ENCODE measurements around the gene PKP4.

- TF ChIP-seq CTCF (IDR thresholded peaks at IDR 0.05) (no peak), POLR2A (IDR thresholded peaks at IDR 0.05) (no peak), EP300 (IDR thresholded peaks at IDR 0.05) (no peak)
Measured at GRCh38 chr2:158589303-158589702, 132.6 kb downstream of the PKP4 start.

Measured in ovary (tissue), 3 donors.